ENCODE measurements around the gene QSOX1.

DNA sequence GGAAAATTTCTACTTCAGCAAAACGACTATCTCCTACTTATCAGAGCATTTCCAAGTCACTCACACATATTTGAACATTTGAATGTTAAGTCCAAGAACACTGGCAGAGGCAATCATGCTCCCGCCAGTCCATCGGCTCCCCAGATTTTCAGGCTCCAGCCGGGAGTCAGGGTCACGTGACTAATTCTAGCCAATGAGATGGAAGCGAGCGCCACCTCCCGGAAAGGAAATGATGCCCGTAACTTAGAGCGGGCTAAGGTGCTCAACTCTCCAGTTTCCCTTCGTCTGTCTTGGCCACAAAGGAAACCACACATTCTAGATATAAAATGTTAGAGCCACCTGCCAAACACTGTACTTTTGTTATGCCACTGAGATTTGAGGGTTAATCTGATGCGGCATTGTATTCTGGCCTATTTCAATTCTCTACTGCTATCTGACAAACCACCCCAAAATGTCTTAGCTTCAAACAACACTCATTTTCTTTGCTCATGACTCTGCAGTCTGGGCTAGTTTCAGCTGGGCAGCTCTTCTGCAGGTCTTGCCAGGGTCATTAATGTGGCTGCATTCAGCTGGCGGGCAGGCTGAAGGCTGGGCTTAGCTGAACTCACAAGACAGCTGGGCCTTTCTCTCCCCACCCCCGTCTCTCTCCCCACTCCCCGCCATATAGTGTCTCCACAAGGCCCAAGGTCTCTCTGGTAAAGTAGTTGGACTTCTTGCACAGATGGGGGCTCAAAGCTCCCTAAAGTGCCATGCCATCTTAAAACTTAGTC, 58.9 kb downstream of the QSOX1 start:
- TF ChIP-seq CTCF (IDR thresholded peaks at IDR 0.05) = no peak
- no peak for TF ChIP-seq POLR2A (IDR thresholded peaks at IDR 0.05)

Data from Peyer's patch (tissue), 4 donors.